Endodermal cell (in vitro differentiated cells): ENCODE results near the gene RBP4. TPM values are rescaled to one million over a fixed set of nuclear protein-coding genes. Genes with fewer than 3 reads are reported as not detected.

Experiments
- DNase-seq: peaks from one replicate; pipeline ENCODE4 v3.0.0-alpha.2; 2017
- H3K27ac ChIP-seq: 2 replicates; pipeline ENCODE4 v1.5.1; 2013; ENCODE audit warnings: mild to moderate bottlenecking, low read depth, low read length, moderate library complexity
- H3K27me3 ChIP-seq: 2 replicates; pipeline ENCODE4 v1.6.1; 2013; ENCODE audit warnings: mild to moderate bottlenecking, low read length, moderate library complexity; ENCODE audit not compliant: insufficient read depth, control insufficient read depth, poor library complexity, severe bottlenecking
- H3K36me3 ChIP-seq: 2 replicates; pipeline ENCODE4 v1.7.0; 2013; ENCODE audit warnings: mild to moderate bottlenecking, low read length, moderate library complexity; ENCODE audit not compliant: control insufficient read depth, insufficient read depth
- H3K4me1 ChIP-seq: one replicate; pipeline ENCODE4 v1.7.0; 2013; ENCODE audit warnings: low read length; ENCODE audit not compliant: control insufficient read depth, insufficient read depth
- H3K4me3 ChIP-seq: 2 replicates; pipeline ENCODE4 v1.5.1; 2013; ENCODE audit warnings: mild to moderate bottlenecking, low read length, moderate library complexity
- H3K9ac ChIP-seq: 2 replicates; pipeline ENCODE4 v1.6.1; 2013; ENCODE audit warnings: mild to moderate bottlenecking, low read length, moderate library complexity; ENCODE audit not compliant: poor library complexity, severe bottlenecking; ENCODE audit errors: extremely low read depth
- H3K9me3 ChIP-seq: 2 replicates; pipeline ENCODE4 v1.6.1; 2013; ENCODE audit warnings: mild to moderate bottlenecking, low read length, moderate library complexity; ENCODE audit not compliant: control insufficient read depth
- H3K27ac Mint-ChIP-seq: 2 replicates; pipeline ENCODE4 v1.8.0; 2020; ENCODE audit warnings: mixed read lengths
- H3K27me3 Mint-ChIP-seq: 2 replicates; pipeline ENCODE4 v1.8.0; 2021; ENCODE audit warnings: mild to moderate bottlenecking, mixed read lengths; ENCODE audit not compliant: insufficient read depth
- H3K36me3 Mint-ChIP-seq: 2 replicates; pipeline ENCODE4 v1.8.0; 2020; ENCODE audit warnings: low read depth, mixed read lengths
- H3K4me1 Mint-ChIP-seq: 2 replicates; pipeline ENCODE4 v1.8.0; 2020; ENCODE audit warnings: mixed read lengths
- H3K4me3 Mint-ChIP-seq: 2 replicates; pipeline ENCODE4 v1.8.0; 2020; ENCODE audit warnings: mild to moderate bottlenecking, moderate library complexity, mixed read lengths
- H3K9me3 Mint-ChIP-seq: 2 replicates; pipeline ENCODE4 v1.8.0; 2020; ENCODE audit warnings: mild to moderate bottlenecking, mixed read lengths
- CTCF ChIP-seq: fragments of 200-600 bp; sonication (generic); conservative IDR thresholded peaks from 2 replicates; pipeline ENCODE4 v1.5.0; 2021; ENCODE audit warnings: antibody characterized with exemption, mild to moderate bottlenecking
- WGBS, 2 experiments: methylation state at CpG; one replicate each; pipeline versions ENCODE4 v1.1.5 to v1.1.7; 2013; ENCODE audit warnings: missing lambda C conversion rate in 2 of 2, mixed read lengths in 1 of 2; ENCODE audit not compliant: insufficient coverage in 1 of 2, insufficient read length in 1 of 2; 5-methylcytosine and 5-hydroxymethylcytosine counted together
- total RNA-seq, 2 donors: library from RNA; stranded (reverse); fragmentation: NEBNext Ultra II Directional in 1 of 2; extraction: Animal tissue kit (Norgen Biotek cat#: 25700) in 1 of 2; gene quantifications; 2 replicates in 1 of 2; 3 replicates in 1 of 2; pipeline ENCODE4 v1.2.1, GENCODE V29; 2021

The RBP4 gene
- total RNA-seq, 2 donors from 2014 or later: 0.82 to 0.86 TPM

DNA sequence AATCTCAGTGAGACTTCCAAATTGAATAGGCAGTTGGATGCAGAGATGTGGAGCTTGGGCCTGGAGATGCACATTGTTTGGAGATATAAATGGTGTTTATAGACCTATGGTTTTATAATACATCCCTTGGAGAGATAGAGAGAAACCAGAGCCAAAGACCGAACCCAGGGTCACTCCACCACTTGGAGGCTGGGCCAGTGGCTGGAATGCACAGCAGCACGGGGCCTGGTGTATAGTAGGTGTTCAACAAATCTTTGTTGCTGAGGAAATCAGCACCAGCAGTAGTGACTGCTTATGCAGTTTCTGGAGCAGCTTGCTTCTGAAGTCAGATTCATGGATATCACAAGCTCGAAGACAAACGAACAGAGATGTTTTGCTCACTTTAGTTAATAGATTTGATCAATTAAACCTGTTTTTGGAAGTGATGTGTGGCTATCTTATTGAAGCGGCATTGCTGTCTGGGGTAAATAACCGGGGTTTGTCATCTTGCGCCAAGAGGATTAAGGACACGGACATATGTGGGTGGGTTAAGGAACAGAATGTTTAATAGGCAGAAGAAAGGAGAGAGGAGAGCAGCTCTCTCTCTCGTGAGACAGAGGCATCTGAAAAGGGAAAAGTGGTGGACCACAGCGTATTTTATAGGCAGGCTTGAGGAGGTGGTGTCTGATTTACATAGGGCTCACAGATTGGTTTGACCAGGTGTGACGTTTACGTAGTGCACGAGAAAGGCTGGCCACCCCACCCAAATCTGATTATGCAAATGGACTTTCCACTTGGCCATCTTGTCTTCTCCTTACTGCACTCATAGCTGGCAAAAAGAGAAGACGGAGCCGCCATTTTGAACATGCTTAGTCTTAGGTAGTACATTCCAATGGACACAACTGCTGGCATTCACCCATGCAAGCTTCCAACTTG lies 11.1 kb downstream of the RBP4 start:
- Mint-ChIP-seq H3K9me3 (no peaks in the 10 kb centered on the region), H3K27me3 (peaks cover 6% of the 10 kb centered on the region), H3K4me1 (peaks cover 7% of the 10 kb centered on the region), H3K4me3 (no peak overlapping the region), H3K36me3 (no peaks in the 10 kb centered on the region), H3K27ac (no peak overlapping the region)
- no peaks in the 10 kb centered on the region for H3K36me3 ChIP-seq
- peak; percentile 21 for DNase-seq
- no peaks in the 10 kb centered on the region for H3K9me3 ChIP-seq
- H3K4me1 ChIP-seq: no peaks in the 10 kb centered on the region
- TF ChIP-seq CTCF: no peak
- 92 to 98% methylated on average over 14 to 15 of the region's 15 CpGs for WGBS, 2 experiments
- H3K4me3 ChIP-seq: no peak overlapping the region
- H3K9ac ChIP-seq: no peak overlapping the region
- no peak overlapping the region for H3K27ac ChIP-seq
- H3K27me3 ChIP-seq: no peaks in the 10 kb centered on the region

DNA sequence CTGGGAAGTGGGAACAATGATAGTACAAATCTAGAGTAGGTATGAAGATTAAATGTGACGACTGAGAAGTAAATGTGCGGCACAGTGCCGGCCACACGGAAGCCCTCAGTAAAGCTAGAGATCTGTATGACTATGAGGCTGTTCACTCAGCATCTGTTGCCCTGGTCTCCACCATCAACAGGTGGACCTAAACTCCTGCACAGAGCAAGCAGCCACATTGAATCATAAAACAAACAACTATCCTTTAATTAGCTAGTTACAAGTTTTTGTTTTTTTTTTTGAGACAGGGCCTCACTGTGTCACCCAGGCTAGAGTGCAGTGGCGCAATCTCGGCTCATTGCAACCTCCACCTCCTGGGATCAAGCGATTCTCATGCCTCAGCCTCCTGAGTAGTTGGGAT lies 16.6 kb downstream of the RBP4 start:
- Histone ChIP-seq H3K4me1 (no peaks in the 10 kb centered on the region), H3K9ac (no peak overlapping the region), H3K4me3 (no peak overlapping the region), H3K27ac (no peak overlapping the region), H3K27me3 (no peaks in the 10 kb centered on the region), H3K36me3 (no peaks in the 10 kb centered on the region), H3K9me3 (no peaks in the 10 kb centered on the region)
- Mint-ChIP-seq H3K36me3 (no peaks in the 10 kb centered on the region), H3K27me3 (peaks cover 4% of the 10 kb centered on the region), H3K27ac (no peak overlapping the region), H3K9me3 (no peaks in the 10 kb centered on the region), H3K4me3 (no peak overlapping the region), H3K4me1 (no peaks in the 10 kb centered on the region)
- DNase-seq: no peak
- WGBS, 2 experiments: 96 to 97% methylated on average over 7 of the region's 7 CpGs
- no peak for TF ChIP-seq CTCF

DNA sequence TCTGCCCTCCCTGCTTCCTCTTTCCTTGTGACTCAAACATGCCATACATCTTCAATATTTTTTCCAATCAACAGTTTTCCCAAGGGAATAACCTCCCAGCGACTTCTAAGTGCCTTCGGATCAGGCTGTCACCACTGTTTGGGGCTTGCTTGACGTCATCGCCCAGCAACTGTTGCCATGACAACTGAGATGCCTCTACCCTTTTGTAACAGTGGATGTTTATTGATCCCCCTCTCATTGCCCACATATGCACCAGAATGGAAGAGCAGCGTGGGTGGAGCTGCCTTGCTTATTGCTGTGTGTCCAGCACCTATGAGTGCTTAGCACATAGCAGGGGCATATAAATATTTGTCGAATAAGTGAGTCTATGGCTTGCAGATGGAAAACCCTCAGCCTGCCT lies 20.2 kb downstream of the RBP4 start:
- Histone ChIP-seq H3K4me3 (no peak overlapping the region), H3K27ac (peak overlapping the region; percentile 8), H3K4me1 (no peaks in the 10 kb centered on the region), H3K9ac (no peak overlapping the region), H3K27me3 (no peaks in the 10 kb centered on the region), H3K36me3 (no peaks in the 10 kb centered on the region), H3K9me3 (no peaks in the 10 kb centered on the region)
- DNase-seq: peak; percentile 75
- H3K36me3 Mint-ChIP-seq: no peaks in the 10 kb centered on the region
- H3K27me3 Mint-ChIP-seq: peaks cover 2% of the 10 kb centered on the region
- H3K9me3 Mint-ChIP-seq: no peaks in the 10 kb centered on the region
- 57 to 68% methylated on average over 4 to 6 of the region's 6 CpGs for WGBS, 2 experiments
- no peak overlapping the region for H3K4me3 Mint-ChIP-seq
- H3K4me1 Mint-ChIP-seq: no peaks in the 10 kb centered on the region
- TF ChIP-seq CTCF: no peak
- no peak overlapping the region for H3K27ac Mint-ChIP-seq
